Endodermal cell (in vitro differentiated cells): ENCODE data around the gene PRPS2. TPM values are rescaled to one million over a fixed set of nuclear protein-coding genes. Genes with fewer than 3 reads are reported as not detected.

ENCODE experiments used
- DNase-seq: peaks from one replicate; pipeline ENCODE4 v3.0.0-alpha.2; 2017
- H3K27ac ChIP-seq: 2 replicates; pipeline ENCODE4 v1.5.1; 2013; ENCODE audit warnings: mild to moderate bottlenecking, low read depth, low read length, moderate library complexity
- H3K27me3 ChIP-seq: 2 replicates; pipeline ENCODE4 v1.6.1; 2013; ENCODE audit warnings: mild to moderate bottlenecking, low read length, moderate library complexity; ENCODE audit not compliant: insufficient read depth, control insufficient read depth, poor library complexity, severe bottlenecking
- H3K36me3 ChIP-seq: 2 replicates; pipeline ENCODE4 v1.7.0; 2013; ENCODE audit warnings: mild to moderate bottlenecking, low read length, moderate library complexity; ENCODE audit not compliant: control insufficient read depth, insufficient read depth
- H3K4me1 ChIP-seq: one replicate; pipeline ENCODE4 v1.7.0; 2013; ENCODE audit warnings: low read length; ENCODE audit not compliant: control insufficient read depth, insufficient read depth
- H3K4me3 ChIP-seq: 2 replicates; pipeline ENCODE4 v1.5.1; 2013; ENCODE audit warnings: mild to moderate bottlenecking, low read length, moderate library complexity
- H3K9ac ChIP-seq: 2 replicates; pipeline ENCODE4 v1.6.1; 2013; ENCODE audit warnings: mild to moderate bottlenecking, low read length, moderate library complexity; ENCODE audit not compliant: poor library complexity, severe bottlenecking; ENCODE audit errors: extremely low read depth
- H3K9me3 ChIP-seq: 2 replicates; pipeline ENCODE4 v1.6.1; 2013; ENCODE audit warnings: mild to moderate bottlenecking, low read length, moderate library complexity; ENCODE audit not compliant: control insufficient read depth
- H3K27ac Mint-ChIP-seq: 2 replicates; pipeline ENCODE4 v1.8.0; 2020; ENCODE audit warnings: mixed read lengths
- H3K27me3 Mint-ChIP-seq: 2 replicates; pipeline ENCODE4 v1.8.0; 2021; ENCODE audit warnings: mild to moderate bottlenecking, mixed read lengths; ENCODE audit not compliant: insufficient read depth
- H3K36me3 Mint-ChIP-seq: 2 replicates; pipeline ENCODE4 v1.8.0; 2020; ENCODE audit warnings: low read depth, mixed read lengths
- H3K4me1 Mint-ChIP-seq: 2 replicates; pipeline ENCODE4 v1.8.0; 2020; ENCODE audit warnings: mixed read lengths
- H3K4me3 Mint-ChIP-seq: 2 replicates; pipeline ENCODE4 v1.8.0; 2020; ENCODE audit warnings: mild to moderate bottlenecking, moderate library complexity, mixed read lengths
- H3K9me3 Mint-ChIP-seq: 2 replicates; pipeline ENCODE4 v1.8.0; 2020; ENCODE audit warnings: mild to moderate bottlenecking, mixed read lengths
- WGBS, 2 experiments: methylation state at CpG; one replicate each; pipeline versions ENCODE4 v1.1.5 to v1.1.7; 2013; ENCODE audit warnings: missing lambda C conversion rate in 2 of 2, mixed read lengths in 1 of 2; ENCODE audit not compliant: insufficient coverage in 1 of 2, insufficient read length in 1 of 2; 5-methylcytosine and 5-hydroxymethylcytosine counted together
- total RNA-seq, 2 donors: library from RNA; stranded (reverse); fragmentation: NEBNext Ultra II Directional in 1 of 2; extraction: Animal tissue kit (Norgen Biotek cat#: 25700) in 1 of 2; gene quantifications; 2 replicates in 1 of 2; 3 replicates in 1 of 2; pipeline ENCODE4 v1.2.1, GENCODE V29; 2021
- TF ChIP-seq, protein P1 (sequence below): fragments of 200-600 bp; sonication (generic); conservative IDR thresholded peaks from 2 replicates; pipeline ENCODE4 v1.5.0; 2021; ENCODE audit warnings: antibody characterized with exemption, mild to moderate bottlenecking

Gene PRPS2
- total RNA-seq, 2 donors from 2014 or later, result 12.4 to 17.2 TPM

DNA sequence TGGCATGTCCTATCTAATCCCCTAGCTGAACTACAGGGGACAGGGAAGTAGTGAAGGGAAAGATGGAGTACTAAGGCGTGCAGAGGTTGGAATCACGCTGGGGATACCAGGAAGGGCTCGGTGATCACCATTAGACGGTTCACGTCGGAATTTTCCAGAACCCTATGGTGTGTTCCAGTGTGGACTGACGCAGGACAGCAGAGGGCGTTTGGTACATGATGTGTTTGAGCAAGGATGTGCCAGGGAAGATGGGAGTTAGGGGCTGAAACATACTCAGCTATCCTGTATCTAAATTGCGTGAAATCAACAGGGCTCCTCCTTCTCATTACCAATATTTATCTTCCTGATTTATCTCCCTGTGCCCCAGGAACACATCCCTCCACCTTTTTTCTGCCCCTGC, 33.7 kb downstream of the PRPS2 start:
- no peak overlapping the region for H3K27ac Mint-ChIP-seq
- no peaks in the 10 kb centered on the region for H3K27me3 ChIP-seq
- no peaks in the 10 kb centered on the region for H3K9me3 ChIP-seq
- no peak overlapping the region for H3K4me3 ChIP-seq
- TF ChIP-seq, protein P1, sequence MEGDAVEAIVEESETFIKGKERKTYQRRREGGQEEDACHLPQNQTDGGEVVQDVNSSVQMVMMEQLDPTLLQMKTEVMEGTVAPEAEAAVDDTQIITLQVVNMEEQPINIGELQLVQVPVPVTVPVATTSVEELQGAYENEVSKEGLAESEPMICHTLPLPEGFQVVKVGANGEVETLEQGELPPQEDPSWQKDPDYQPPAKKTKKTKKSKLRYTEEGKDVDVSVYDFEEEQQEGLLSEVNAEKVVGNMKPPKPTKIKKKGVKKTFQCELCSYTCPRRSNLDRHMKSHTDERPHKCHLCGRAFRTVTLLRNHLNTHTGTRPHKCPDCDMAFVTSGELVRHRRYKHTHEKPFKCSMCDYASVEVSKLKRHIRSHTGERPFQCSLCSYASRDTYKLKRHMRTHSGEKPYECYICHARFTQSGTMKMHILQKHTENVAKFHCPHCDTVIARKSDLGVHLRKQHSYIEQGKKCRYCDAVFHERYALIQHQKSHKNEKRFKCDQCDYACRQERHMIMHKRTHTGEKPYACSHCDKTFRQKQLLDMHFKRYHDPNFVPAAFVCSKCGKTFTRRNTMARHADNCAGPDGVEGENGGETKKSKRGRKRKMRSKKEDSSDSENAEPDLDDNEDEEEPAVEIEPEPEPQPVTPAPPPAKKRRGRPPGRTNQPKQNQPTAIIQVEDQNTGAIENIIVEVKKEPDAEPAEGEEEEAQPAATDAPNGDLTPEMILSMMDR, result no peak
- WGBS, 2 experiments, result 96% methylated on average over 8 of the region's 9 CpGs; no CpG with 5 or more reads in 1 of the 2 experiments
- H3K4me1 ChIP-seq, result no peaks in the 10 kb centered on the region
- peaks cover 53% of the 10 kb centered on the region for H3K9me3 Mint-ChIP-seq
- no peak overlapping the region for H3K4me3 Mint-ChIP-seq
- no peaks in the 10 kb centered on the region for H3K4me1 Mint-ChIP-seq
- H3K27ac ChIP-seq, result no peak overlapping the region
- H3K27me3 Mint-ChIP-seq, result no peaks in the 10 kb centered on the region
- peaks cover 2% of the 10 kb centered on the region for H3K36me3 Mint-ChIP-seq
- H3K9ac ChIP-seq, result no peak overlapping the region
- DNase-seq, result no peak
- H3K36me3 ChIP-seq, result no peaks in the 10 kb centered on the region

DNA sequence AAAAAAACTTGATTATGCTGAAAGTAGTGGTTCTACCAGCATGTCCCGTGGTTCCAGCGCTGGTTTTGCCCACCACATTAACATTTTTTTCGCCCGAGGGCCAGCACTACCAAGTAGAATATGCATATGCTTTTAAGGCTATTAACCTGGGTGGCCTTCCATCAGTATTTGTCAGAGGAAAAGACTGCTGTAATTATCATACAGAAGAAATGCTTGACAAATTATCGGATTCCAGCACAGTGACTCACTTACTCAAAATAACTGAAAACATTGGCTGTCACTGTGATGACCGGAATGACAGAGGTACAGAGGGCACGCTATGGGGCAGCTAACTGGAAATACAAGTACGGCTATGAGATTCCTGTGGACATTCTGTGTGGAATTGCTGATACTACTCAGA, 34.6 kb downstream of the PRPS2 start:
- no peak for DNase-seq
- Histone ChIP-seq H3K4me3 (no peak overlapping the region), H3K9ac (no peak overlapping the region), H3K9me3 (no peaks in the 10 kb centered on the region), H3K27ac (no peak overlapping the region), H3K27me3 (no peaks in the 10 kb centered on the region), H3K4me1 (no peaks in the 10 kb centered on the region), H3K36me3 (no peaks in the 10 kb centered on the region)
- Mint-ChIP-seq H3K36me3 (no peaks in the 10 kb centered on the region), H3K9me3 (peaks cover 52% of the 10 kb centered on the region), H3K27ac (no peak overlapping the region), H3K4me3 (no peak overlapping the region), H3K27me3 (no peaks in the 10 kb centered on the region), H3K4me1 (no peaks in the 10 kb centered on the region)
- TF ChIP-seq, protein P1, result no peak
- 93% methylated on average over 8 of the region's 8 CpGs; no CpG with 5 or more reads in 1 of the 2 experiments for WGBS, 2 experiments

DNA sequence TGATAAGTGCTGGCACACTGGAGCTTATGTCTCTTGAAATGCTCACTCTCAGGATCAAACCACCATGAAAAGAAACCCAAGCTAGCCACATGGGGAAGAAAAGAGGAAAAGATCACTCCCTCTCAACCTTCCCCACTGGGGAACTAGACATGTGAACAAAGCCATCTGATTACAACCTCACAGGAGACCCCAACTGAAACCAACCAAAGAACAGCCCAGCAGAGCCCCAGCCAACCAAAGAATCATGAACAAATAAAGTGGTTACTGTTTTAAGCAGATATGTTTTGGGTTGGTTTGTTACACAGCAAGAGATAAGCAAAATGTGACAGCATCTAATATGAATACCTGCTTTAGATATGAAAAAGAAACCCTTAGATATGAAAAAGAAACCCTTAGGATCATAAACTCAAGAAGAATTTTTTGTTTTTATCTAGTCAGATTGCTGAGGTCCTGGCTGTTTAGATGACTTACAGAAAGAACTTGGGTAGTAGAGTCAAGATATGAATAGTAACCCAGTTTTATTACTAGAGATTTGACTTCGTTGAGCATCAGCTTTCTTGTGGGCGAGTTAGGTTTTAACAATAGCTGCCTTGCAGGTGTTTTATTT, 52.0 kb downstream of the PRPS2 start:
- H3K36me3 Mint-ChIP-seq, result no peaks in the 10 kb centered on the region
- H3K9ac ChIP-seq, result no peak overlapping the region
- H3K27me3 ChIP-seq, result no peaks in the 10 kb centered on the region
- DNase-seq, result no peak
- no peaks in the 10 kb centered on the region for H3K4me1 Mint-ChIP-seq
- H3K36me3 ChIP-seq, result no peaks in the 10 kb centered on the region
- no peaks in the 10 kb centered on the region for H3K27me3 Mint-ChIP-seq
- 92% methylated on average over 2 of the region's 2 CpGs; no CpG with 5 or more reads in 1 of the 2 experiments for WGBS, 2 experiments
- H3K4me1 ChIP-seq, result no peaks in the 10 kb centered on the region
- H3K4me3 ChIP-seq, result no peak overlapping the region
- H3K4me3 Mint-ChIP-seq, result no peak overlapping the region
- no peak overlapping the region for H3K27ac ChIP-seq
- TF ChIP-seq, protein P1, result no peak
- no peaks in the 10 kb centered on the region for H3K9me3 ChIP-seq
- H3K27ac Mint-ChIP-seq, result no peak overlapping the region
- H3K9me3 Mint-ChIP-seq, result peaks cover 49% of the 10 kb centered on the region
